HL-60 (cell line): ENCODE measurements around the gene PAQR4.

ENCODE experiments used
- DNase-seq, 2 experiments: peaks; one replicate each; pipeline ENCODE4 v3.0.0-alpha.2; 2010 to 2020; ENCODE audit warnings: low read depth in 1 of 2, low spot score in 1 of 2
- H3K27ac ChIP-seq: fragments of 250-450 bp; sonication (Bioruptor Pico); replicated peaks from 2 replicates; pipeline ENCODE4 v1.5.1; 2020; ENCODE audit warnings: mild to moderate bottlenecking, moderate library complexity
- H3K27me3 ChIP-seq: fragments of 250-450 bp; sonication (Bioruptor Pico); 2 replicates; pipeline ENCODE4 v1.5.1; 2021; ENCODE audit warnings: mild to moderate bottlenecking, moderate library complexity; ENCODE audit not compliant: insufficient read depth, poor library complexity, severe bottlenecking
- H3K4me3 ChIP-seq: replicated peaks from 2 replicates; pipeline ENCODE4 v1.5.1; 2011; ENCODE audit warnings: mild to moderate bottlenecking, control low read depth, low read length; ENCODE audit not compliant: insufficient read depth
- CTCF ChIP-seq: IDR thresholded peaks from one replicate; pipeline ENCODE4 v1.5.1; 2011; ENCODE audit warnings: low read length, control low read depth, inconsistent platforms; ENCODE audit not compliant: insufficient read depth
- GABPA ChIP-seq: IDR thresholded peaks from 2 replicates; pipeline ENCODE4 v1.6.1; 2012; ENCODE audit warnings: low read depth
- POLR2AphosphoS5 ChIP-seq: IDR thresholded peaks from 2 replicates; pipeline ENCODE4 v1.6.1; 2012; ENCODE audit warnings: low read depth
- SPI1 ChIP-seq: IDR thresholded peaks from 2 replicates; pipeline ENCODE4 v1.6.1; 2012; ENCODE audit warnings: low read depth, mild to moderate bottlenecking, borderline replicate concordance
- TF ChIP-seq, protein P1 (sequence below): IDR thresholded peaks from 2 replicates; pipeline ENCODE4 v1.6.1; 2012; ENCODE audit warnings: low read depth; ENCODE audit not compliant: insufficient replicate concordance

The PAQR4 gene

DNA sequence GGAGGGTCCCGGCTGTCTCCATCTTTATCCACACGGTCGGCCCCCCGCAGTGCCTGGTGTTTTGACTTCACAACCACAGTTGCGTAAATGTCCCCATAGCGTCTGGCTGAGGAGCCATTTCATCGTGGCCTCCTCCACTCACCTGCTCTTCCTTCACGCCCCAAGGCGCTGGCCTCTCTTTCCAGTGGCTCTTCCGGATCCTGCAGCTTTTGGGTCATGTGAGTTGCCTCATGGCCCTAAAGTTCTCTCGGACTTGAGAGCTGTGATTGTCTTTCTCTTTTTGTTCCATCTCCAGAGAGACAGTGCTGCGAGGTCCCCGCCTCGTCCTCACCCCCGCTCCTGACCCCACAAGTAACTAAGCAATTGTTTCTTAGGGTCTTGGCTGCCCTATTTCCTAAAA is 34.7 kb upstream of the PAQR4 start:
- Histone ChIP-seq H3K27me3 (no peaks in the 10 kb centered on the region), H3K27ac (no peak overlapping the region), H3K4me3 (no peak overlapping the region)
- DNase-seq = no peak
- TF ChIP-seq POLR2AphosphoS5 = no peak
- no peak for TF ChIP-seq SPI1
- TF ChIP-seq GABPA = no peak
- TF ChIP-seq, protein P1, sequence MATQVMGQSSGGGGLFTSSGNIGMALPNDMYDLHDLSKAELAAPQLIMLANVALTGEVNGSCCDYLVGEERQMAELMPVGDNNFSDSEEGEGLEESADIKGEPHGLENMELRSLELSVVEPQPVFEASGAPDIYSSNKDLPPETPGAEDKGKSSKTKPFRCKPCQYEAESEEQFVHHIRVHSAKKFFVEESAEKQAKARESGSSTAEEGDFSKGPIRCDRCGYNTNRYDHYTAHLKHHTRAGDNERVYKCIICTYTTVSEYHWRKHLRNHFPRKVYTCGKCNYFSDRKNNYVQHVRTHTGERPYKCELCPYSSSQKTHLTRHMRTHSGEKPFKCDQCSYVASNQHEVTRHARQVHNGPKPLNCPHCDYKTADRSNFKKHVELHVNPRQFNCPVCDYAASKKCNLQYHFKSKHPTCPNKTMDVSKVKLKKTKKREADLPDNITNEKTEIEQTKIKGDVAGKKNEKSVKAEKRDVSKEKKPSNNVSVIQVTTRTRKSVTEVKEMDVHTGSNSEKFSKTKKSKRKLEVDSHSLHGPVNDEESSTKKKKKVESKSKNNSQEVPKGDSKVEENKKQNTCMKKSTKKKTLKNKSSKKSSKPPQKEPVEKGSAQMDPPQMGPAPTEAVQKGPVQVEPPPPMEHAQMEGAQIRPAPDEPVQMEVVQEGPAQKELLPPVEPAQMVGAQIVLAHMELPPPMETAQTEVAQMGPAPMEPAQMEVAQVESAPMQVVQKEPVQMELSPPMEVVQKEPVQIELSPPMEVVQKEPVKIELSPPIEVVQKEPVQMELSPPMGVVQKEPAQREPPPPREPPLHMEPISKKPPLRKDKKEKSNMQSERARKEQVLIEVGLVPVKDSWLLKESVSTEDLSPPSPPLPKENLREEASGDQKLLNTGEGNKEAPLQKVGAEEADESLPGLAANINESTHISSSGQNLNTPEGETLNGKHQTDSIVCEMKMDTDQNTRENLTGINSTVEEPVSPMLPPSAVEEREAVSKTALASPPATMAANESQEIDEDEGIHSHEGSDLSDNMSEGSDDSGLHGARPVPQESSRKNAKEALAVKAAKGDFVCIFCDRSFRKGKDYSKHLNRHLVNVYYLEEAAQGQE = no peak
- no peak for TF ChIP-seq CTCF

DNA sequence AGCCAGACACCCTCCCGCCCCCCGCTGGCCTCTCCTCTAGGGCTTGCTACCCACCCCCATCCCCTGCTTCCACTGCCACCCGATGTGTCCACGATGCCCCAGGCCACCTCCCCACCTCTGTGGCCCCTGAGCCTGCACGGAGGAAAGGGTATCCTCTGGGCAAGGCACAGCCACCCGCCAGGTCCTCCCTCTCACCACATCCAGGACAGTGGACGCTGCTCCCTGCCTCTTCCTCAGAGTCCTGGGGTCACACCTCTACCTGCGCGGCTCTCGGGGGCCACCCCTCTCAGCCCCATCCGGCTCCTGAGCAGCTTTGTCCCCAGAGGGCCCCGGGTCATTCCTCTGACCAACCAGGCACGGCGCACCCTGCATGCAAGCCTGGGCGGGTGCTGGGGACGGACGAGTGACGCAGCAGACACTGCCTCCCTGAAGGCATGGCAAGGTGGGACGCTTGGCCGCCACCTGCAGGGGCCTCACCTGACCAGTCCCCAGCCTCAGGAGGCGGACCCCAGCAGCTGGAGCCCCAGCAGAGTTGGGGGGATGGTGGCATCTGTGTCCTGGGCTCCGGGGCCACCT is 32.6 kb upstream of the PAQR4 start:
- Histone ChIP-seq H3K4me3 (no peak overlapping the region), H3K27me3 (no peaks in the 10 kb centered on the region), H3K27ac (no peak overlapping the region)
- DNase-seq = no peak
- TF ChIP-seq, protein P1 = no peak
- TF ChIP-seq POLR2AphosphoS5 (no peak), GABPA (no peak), SPI1 (no peak), CTCF (no peak)

DNA sequence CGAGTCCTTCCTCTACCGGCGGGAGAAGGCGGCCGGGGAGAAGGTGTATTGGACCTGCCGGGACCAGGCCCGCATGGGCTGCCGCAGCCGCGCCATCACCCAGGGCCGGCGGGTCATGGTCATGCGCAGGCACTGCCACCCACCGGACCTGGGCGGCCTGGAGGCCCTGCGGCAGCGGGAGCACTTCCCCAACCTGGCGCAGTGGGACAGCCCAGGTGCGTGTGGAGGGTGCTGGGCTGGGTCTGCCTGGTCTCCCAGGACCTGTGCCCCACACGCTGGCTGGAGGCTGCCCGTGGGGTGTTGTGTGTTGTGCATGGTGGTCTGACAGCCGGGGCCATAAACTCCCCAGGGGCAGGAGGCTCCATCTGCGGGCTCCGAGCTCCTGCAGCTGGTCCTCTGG is 32.0 kb upstream of the PAQR4 start:
- DNase-seq = no peak
- Histone ChIP-seq H3K27me3 (no peaks in the 10 kb centered on the region), H3K27ac (no peak overlapping the region), H3K4me3 (no peak overlapping the region)
- TF ChIP-seq GABPA = no peak
- TF ChIP-seq, protein P1 = no peak

DNA sequence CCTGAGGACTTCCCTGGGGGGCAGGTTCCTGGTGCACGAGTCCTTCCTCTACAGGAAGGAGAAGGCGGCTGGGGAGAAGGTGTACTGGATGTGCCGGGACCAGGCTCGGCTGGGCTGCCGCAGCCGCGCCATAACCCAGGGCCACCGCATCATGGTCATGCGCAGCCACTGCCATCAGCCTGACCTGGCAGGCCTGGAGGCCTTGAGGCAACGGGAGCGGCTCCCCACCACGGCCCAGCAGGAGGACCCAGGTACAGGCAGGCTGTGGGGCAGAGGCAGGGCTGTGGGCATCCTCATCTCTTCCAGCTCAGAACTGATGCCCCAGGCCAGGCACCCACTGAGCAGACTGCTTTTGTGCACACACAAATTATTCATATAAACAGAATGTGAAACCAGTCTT is 30.9 kb upstream of the PAQR4 start:
- Histone ChIP-seq H3K4me3 (no peak overlapping the region), H3K27me3 (no peaks in the 10 kb centered on the region), H3K27ac (no peak overlapping the region)
- TF ChIP-seq GABPA = no peak
- TF ChIP-seq POLR2AphosphoS5 = no peak
- no peak for TF ChIP-seq CTCF
- TF ChIP-seq SPI1 = no peak
- TF ChIP-seq, protein P1 = no peak
- DNase-seq = no peak
